AG09309 (cell line): ENCODE data around the gene KCTD18.

Source experiments
- DNase-seq: peaks from one replicate; pipeline ENCODE4 v3.0.0-alpha.2; 2010; ENCODE audit warnings: low read depth
- H3K4me3 ChIP-seq: 2 replicates; pipeline ENCODE4 v1.5.1; 2011; ENCODE audit warnings: mild to moderate bottlenecking, low read depth, low read length, moderate library complexity; ENCODE audit not compliant: control insufficient read depth
- TF ChIP-seq, protein P1 (sequence below): IDR thresholded peaks from 2 replicates; pipeline ENCODE4 v1.5.1; 2011; ENCODE audit warnings: mild to moderate bottlenecking, low read depth, low read length, inconsistent platforms; ENCODE audit not compliant: insufficient read depth, control insufficient read depth; ENCODE audit errors: missing control alignments

KCTD18 gene

DNA sequence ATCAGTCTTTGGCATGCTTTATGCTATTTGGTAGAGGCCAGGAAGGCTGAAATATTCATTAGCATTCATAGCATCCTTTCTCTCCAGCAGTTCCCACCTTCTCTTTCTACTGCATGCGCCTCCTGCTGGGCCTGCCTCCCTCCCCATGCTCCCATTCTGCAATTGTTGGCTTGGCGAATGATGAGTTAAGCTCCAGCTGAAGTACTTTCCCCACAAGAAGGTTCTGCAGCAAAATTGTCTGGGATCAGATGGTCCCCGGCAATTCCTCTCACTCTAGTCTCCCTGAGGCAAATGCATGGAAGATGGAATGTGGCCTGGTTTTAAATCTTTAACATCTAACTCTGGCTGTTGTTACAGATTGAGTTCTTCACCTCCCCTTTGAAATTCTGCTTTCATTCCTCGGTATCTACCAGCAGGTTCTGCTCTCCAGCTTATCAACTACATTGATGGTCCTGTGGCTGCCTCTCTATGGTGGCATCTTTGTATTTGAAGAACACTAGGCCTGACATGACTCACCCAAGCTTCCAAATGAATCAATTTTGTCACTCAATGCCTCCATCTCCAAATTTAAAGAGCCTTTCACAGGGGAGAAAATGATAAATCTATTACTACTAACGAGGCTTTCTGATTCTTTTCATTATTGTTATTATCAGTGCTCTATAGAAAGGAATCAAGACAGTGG, 55.9 kb downstream of the KCTD18 start:
- no peak for DNase-seq
- H3K4me3 ChIP-seq = no peak overlapping the region
- TF ChIP-seq, protein P1, sequence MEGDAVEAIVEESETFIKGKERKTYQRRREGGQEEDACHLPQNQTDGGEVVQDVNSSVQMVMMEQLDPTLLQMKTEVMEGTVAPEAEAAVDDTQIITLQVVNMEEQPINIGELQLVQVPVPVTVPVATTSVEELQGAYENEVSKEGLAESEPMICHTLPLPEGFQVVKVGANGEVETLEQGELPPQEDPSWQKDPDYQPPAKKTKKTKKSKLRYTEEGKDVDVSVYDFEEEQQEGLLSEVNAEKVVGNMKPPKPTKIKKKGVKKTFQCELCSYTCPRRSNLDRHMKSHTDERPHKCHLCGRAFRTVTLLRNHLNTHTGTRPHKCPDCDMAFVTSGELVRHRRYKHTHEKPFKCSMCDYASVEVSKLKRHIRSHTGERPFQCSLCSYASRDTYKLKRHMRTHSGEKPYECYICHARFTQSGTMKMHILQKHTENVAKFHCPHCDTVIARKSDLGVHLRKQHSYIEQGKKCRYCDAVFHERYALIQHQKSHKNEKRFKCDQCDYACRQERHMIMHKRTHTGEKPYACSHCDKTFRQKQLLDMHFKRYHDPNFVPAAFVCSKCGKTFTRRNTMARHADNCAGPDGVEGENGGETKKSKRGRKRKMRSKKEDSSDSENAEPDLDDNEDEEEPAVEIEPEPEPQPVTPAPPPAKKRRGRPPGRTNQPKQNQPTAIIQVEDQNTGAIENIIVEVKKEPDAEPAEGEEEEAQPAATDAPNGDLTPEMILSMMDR = peak; percentile 2

DNA sequence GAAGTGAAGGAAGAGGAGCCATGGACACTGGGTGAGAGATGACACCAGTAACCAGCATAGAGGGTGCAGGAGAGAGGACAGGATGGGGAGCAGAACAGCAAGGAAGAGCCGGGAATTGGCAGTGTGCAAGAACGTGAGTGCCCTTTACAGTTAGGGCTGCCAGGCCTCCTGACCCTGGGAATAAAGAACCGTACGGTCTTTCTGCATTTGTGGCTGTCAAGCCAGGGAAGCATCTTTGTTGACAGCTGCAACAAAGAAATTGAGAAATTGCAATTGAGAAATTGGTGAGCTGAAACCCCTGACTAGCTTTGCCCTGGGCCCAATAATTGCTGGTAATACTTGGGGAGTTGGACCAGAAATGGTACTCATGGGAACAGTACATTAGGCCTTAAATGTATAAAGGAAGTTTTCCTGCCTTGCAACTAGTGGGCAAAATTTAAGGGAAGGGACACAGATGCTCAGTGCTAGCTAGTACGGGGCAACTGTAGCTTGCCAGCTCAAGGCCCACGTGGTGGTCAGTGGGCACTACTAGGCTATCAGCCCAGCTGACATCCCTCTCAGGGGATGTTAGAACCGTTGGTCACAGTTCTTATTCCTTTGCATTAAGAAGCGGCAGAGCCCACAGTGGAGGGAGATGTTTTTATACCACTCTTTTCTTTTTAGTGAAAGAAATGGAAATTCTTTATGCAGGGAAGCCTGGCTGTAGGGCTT, 56.6 kb downstream of the KCTD18 start:
- DNase-seq = no peak
- TF ChIP-seq, protein P1 = no peak

DNA sequence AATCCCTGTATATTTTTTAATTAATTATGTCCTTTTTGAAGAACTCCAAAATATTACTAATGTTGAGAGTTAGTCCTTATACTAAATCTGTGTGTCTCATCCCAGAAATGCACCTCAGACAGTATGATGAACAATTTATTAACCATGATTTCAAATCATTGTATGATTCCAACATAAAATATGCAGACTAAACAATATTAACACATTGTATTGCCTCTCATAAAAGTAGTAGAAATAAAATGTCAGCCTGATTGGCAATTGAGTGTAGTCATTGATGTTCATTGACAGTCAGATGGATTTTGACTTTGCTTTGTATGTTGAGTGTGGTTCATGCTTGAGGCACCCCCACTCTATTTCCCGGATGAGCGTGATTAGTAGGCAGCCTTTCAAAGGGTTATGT, 57.5 kb downstream of the KCTD18 start:
- no peak overlapping the region for H3K4me3 ChIP-seq
- TF ChIP-seq, protein P1 = no peak
- DNase-seq = no peak

More for the DNA sequence above, 56.6 kb downstream of the KCTD18 start:
- no peak overlapping the region for H3K4me3 ChIP-seq

DNA sequence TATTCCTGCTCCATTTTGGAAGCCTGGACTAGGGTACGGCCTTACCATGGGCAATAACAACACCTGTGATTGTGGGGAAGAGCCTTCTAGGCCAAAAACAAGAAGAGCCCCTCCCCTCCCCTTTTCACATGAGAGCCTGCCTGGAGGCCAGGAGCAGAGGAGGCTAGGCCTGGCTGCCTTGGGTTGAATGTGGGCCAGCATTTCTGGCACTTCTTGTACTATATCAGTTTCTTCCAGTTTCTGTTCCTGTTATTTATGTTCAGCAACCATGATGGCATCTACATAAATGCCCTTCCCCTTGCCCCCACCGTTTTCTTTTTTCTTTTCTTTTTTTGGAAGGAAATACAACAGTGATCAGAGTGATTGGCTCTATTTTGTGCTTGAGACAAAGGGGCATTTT, 58.4 kb downstream of the KCTD18 start:
- TF ChIP-seq, protein P1 = no peak
- DNase-seq = no peak
- H3K4me3 ChIP-seq = no peak overlapping the region

DNA sequence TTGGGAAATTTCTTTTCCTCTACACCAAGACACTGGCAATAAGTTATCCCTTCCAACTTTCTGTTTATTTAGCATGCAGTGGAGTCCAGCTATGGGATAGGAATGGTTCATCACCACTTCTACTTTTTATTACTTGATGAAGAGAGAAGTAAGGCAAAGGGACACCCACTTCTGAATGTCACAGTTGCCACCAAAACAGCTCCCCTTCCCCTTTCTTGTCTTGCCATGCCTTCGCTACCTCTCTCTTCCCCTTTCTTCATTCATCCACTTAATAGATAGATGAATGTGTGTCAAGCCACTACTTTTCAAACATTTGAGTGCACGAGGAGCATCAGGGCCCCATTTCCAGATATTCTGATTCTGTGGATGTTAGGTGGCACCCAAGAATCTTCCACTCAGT, 59.6 kb downstream of the KCTD18 start:
- no peak for DNase-seq
- TF ChIP-seq, protein P1 = no peak
- H3K4me3 ChIP-seq = no peak overlapping the region

DNA sequence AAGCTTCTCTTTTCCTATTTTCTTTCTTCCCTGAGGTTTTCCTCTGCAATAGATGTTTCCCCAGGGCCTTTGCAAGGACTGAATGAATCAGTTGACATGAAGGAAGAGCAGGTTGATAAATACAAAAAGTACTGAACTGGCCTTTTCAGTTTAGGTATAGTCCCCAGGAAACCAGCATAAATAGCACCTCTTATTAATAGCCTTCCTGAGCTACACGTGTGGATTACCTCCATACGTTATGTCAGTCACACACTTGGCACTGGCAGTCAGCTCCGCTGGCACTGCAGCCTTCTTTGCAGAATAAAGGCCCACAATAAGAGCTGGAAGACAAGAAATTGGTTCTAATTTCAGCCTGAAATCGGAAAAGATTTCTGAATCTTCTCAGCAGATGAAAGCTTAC, 60.7 kb downstream of the KCTD18 start:
- no peak for DNase-seq
- TF ChIP-seq, protein P1 = no peak
- no peak overlapping the region for H3K4me3 ChIP-seq

DNA sequence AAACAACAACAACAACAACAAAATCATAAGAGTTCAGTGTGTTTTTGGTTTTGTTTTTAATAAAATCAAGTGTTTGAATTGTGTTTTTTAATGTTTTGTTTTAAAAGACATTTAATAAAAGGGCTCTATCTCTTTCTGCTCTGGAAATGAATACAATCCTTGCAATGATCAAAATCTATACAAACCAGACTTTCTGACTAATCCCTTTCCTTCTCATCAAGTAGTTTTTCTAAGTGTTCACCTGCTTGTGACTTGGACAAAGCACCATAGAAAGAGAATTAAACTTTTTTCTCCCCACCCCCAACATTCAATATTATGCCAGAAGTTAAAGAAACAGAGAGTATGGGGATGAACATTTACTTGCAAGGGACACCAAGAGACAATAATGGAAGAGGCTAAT, 61.4 kb downstream of the KCTD18 start:
- DNase-seq = no peak
- H3K4me3 ChIP-seq = no peak overlapping the region
- TF ChIP-seq, protein P1 = no peak
